GM12892 (cell line): ENCODE measurements around the gene SLC9A3.
"Not testable (repeated sequence)": the region's sequence is repeated elsewhere in the genome, so short reads cannot be mapped to it uniquely, and the experiment has no call there.

Source experiments
- DNase-seq: peaks from one replicate; pipeline ENCODE4 v3.0.0; 2011; ENCODE audit not compliant: insufficient read length
- FAIRE-seq: peaks from 2 replicates; lab custom pipeline; 2011; peaks lifted over from hg19 to GRCh38; lab: Jason Lieb, UNC
- POLR2A ChIP-seq: IDR thresholded peaks from 2 replicates; pipeline ENCODE4 v1.6.1; 2011; ENCODE audit warnings: low read depth, low read length, control low read depth
- POLR2AphosphoS5 ChIP-seq: IDR thresholded peaks from 2 replicates; pipeline ENCODE4 v1.6.1; 2011; ENCODE audit warnings: low read depth, low read length, control low read depth
- TAF1 ChIP-seq: IDR thresholded peaks from 2 replicates; pipeline ENCODE4 v1.6.1; 2011; ENCODE audit warnings: low read depth, mild to moderate bottlenecking, control low read depth, low read length, borderline replicate concordance

Gene SLC9A3

DNA sequence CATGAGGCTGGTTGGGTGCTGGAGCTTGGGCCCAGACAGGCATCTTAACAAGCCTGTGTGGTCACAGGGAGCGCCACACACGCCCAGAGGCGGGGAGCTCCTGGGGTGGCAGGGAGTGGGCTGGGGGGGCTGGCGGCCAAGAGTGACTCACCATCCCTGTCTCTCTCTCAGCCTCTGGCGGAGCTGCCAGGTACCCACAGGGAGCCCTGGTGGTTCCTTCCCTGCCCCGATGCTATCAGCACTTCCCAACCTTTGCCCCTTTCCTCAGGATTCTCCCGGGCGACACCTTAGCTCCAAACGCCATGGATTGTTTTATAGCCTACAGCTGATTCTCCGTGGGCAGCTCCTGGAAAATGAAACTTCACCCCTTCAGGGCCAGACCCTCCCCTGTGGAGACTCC is 5.5 kb downstream of the SLC9A3 start:
- no peak for TF ChIP-seq TAF1
- TF ChIP-seq POLR2AphosphoS5 = no peak
- no peak for TF ChIP-seq POLR2A
- FAIRE-seq (no peak), DNase-seq (no peak)

DNA sequence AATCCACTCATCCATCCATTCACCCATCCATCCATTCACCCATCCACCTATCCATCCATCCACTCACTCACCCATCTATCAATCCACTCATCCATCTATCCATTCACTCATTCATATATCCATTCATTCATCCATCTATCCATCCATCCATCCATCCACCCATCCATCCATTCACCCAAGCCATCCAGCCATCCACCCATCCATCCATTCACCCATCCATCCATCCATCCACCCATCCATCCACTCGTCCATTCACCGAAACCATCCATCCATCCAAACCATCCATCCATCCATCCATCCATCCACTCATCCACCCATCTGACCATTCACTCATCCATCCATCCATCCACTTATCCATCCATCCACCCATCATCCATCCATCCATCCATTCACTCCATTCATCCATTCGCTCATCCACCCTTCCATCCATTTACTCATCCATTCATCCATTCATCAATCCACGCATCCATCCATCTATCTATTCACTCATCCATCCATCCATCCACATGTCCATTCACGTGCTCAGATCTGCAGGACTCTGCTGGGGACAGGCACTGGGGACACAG is 6.6 kb downstream of the SLC9A3 start:
- no peak for FAIRE-seq
- TF ChIP-seq POLR2AphosphoS5 (no peak), TAF1 (no peak), POLR2A (no peak)

DNA sequence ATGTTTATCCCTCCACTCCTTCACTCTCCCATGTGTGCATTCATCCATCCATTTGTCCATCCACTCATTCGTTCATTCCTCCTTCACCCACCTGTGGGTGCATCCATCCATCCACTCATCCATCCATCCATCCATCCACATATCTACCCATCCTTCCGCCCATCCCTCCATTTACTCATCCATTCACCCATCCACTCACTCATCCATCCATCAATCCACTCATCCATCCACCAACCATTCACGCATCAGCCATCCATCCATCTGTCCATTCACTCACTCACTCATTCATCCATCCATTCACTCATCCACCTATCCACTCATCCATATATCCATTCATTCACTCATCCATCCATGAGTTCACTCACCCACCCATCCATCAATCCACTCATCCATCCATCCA is 7.3 kb downstream of the SLC9A3 start:
- FAIRE-seq = no peak
- TF ChIP-seq TAF1 = no peak
- TF ChIP-seq POLR2AphosphoS5 = no peak
- TF ChIP-seq POLR2A = no peak
- DNase-seq = no peak

More for the DNA sequence above, 6.6 kb downstream of the SLC9A3 start:
- DNase-seq = no peak

DNA sequence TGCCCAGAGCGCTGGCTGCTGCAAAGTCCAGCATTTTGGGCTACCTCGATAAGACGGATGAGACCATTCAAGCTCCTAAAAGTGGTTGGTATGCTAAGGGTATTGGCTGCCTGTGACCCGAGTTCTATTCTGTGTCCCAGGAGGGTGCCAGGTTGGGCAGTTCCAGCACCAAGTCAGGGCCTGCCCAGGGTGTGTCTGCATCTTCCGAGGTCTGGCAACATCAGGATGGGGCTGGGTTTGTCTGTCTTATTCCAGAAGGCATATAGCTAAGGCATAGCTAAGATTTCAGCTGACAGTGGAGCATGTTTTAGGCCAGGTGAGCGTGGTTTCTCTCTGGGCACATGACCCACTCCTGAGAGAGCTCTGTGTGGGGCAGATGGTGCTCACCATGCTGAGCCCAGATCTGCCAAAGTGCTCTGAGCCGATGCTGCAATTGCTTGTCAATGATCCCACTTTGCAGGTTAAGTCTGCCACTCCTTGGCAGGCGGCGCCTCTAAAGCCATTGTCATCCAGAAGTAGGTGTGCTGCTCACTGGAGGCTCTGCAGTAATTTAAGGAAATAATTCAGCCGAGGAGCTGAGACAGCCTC is 7.8 kb downstream of the SLC9A3 start:
- TF ChIP-seq POLR2AphosphoS5 = no peak
- FAIRE-seq (no peak), DNase-seq (no peak)

DNA sequence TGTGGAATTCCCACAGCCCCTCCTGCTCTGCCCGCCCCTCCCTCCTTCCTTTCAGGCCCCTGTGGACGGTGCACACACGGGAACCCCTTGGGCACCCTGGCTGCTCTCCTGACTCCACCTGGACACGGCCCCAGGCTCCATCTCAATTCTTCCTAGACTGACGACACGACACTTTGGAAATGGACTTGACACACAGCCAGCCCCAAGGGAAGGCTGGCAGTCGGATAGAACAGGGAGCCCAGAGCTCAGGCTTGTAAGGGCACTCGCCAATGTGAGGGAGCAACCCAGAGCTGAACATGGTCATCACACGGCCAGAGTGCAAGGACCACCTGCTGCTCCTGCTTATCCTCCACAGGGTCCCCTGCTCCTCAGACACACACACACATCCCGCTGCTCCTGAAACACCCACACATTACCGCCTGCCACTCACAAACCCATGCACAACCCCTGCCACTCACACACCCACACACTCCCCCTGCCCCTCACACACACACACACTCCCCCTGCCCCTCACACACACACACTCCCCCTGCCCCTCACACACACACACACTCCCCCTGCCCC is 8.9 kb downstream of the SLC9A3 start:
- DNase-seq = no peak
- no peak for TF ChIP-seq POLR2AphosphoS5
- no peak for TF ChIP-seq TAF1
- TF ChIP-seq POLR2A = no peak
- no peak for FAIRE-seq

DNA sequence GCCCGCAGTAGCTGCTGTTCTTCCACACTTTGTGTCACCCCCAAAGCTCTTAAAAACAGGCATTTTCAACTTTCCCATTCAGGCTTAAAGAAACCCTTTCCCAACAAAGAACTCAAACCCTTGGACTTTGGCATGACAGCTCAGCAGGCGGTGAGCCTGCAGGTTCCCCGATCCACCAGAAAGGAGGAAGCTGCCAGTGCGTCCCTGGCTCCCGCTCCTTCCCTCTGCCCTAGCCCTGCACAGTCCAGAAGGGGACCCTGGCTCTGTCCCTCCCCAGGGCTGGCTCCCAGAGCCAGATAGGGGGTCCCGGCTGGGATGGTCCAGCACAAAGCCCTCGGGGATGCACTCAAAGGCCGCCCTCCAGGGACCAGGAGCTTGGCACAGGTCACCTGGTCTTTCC is 9.6 kb downstream of the SLC9A3 start:
- DNase-seq (no peak), FAIRE-seq (no peak)
- TF ChIP-seq POLR2A (no peak), POLR2AphosphoS5 (no peak), TAF1 (no peak)

DNA sequence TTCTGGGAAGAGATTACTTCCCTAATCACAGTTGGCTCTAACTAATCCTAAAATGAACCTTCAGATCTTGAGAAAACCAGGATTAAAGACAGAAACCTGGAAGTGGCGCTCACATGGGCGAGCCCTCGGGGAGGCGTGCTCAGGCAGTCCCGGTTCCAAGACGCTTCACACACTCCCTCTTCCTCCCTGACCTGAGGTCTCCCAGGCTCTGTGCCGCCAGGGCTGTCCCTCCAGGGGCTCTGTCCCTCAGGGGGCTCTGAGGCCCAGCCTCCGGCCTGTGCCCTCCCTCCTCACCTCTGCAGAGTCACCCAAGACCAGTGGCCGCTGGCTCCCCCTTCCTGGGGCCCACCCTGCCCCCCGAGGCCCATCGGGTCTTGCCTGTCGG is 10.2 kb downstream of the SLC9A3 start:
- DNase-seq = no peak
- FAIRE-seq = no peak
- TF ChIP-seq POLR2A (no peak), POLR2AphosphoS5 (no peak), TAF1 (no peak)

DNA sequence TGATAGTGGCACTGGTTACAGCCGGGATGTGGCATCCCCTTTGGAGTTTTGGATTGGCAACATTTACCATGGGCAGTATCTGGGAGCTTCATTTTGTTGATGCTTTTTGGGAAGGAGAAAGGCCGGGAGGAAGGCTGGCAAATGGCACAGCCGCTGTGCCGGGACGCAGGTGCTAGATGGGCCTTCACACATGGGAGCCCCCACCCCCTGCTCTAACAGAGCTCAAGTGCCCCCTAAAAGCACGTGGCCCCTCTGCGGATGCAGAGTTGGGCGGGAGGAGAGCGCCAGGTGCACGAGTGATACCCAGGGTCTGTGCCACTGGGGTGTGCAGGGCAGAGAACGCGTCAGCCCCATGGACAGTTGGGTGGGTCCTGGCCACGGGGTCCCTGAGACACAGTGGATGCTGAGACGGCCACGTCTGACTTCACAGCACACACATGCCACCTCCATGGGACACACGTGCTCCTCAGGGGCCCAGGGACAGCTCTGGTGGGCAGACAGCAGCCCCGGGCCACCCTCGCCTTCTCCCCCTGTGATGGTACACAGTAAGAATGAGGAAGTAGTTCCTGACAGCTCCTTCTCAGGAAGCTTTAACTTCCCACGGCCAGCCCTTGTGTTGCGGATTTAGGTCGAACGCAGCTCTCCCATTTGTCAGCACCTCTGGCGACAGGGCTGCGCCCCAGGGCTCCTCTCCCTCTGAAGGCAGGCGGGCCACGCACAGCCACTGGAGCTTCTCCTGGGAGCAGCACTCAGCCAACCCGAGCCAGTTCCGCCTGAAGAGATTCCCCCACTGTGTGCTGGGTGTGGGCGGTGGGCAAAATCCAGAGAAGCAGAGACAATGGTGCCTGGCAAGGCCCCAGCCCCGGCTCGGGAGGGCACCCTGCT is 10.8 kb downstream of the SLC9A3 start:
- FAIRE-seq = no peak
- no peak for DNase-seq
- TF ChIP-seq POLR2A (no peak), TAF1 (no peak), POLR2AphosphoS5 (no peak)

DNA sequence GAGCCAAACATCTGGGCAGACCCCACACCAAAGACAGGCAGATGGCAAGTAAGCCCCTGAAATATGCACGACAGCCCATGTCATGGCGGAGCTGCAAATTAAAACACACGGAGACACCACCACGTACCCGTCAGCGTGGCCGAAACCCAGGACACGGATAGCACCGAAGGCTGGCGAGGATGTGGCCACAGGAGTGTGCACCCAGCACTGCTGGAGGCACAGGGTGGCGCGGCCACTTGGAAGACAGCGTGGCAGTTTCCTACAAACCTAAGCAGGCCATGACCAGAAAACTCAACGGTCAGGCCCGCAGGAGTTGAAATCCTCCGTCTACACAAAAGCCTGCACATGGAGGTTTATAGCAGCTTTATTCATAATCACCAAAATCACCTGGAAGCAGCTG is 12.8 kb downstream of the SLC9A3 start:
- DNase-seq (no peak), FAIRE-seq (no peak)
- TF ChIP-seq TAF1 (no peak), POLR2A (no peak), POLR2AphosphoS5 (no peak)

DNA sequence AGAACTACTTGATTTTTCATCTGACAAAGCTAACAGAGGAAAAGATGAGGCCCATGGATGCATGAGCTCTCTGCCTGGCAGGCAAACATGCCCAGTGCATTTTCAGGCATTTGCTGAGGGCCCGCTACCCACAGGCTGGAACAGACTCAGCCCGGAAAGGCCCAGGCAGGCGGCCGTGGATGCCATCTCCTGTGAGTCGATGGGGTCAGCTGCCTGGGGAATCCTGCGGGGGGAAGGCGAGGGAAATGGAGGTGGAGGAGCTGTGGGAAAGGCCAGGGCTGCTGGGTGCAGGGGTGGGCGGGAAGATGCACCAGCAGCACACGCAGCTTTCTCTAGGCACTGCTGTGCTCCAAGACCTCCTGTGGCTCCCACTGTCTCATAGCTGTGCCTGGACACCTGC is 13.7 kb downstream of the SLC9A3 start:
- FAIRE-seq = no peak

DNA sequence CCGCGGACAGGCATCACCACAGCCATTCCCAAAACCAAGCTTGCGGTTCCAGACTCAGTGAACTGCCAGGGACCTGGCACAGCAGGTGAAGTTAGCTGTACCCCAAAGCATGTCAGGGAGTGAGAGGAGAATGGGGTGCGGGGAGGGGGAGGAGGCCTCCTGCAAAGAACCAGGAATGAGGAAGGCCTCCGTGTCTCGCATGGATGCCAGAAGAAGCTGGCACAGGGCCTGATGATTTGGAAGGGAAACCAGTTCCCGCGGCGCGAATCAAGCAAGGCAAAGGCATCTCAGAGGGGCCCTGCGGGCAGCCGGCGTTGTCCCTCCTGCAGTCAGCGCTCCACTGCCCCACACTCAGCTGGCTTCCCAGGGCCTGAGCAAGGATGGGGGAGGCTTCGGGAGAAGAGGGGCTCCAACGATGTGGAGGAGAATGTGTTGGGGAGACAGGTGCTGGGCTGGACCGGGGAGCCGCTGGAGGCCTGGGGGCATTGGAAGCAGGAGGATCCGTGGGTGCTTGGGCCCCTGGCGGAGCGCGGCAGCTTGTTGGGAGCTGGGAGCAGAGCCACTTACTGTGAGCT is 14.6 kb downstream of the SLC9A3 start:
- no peak for DNase-seq
- FAIRE-seq = no peak
- TF ChIP-seq POLR2A = no peak
- no peak for TF ChIP-seq TAF1
- no peak for TF ChIP-seq POLR2AphosphoS5

More for the DNA sequence above, 13.7 kb downstream of the SLC9A3 start:
- no peak for TF ChIP-seq POLR2A
- no peak for TF ChIP-seq POLR2AphosphoS5
- DNase-seq = no peak

DNA sequence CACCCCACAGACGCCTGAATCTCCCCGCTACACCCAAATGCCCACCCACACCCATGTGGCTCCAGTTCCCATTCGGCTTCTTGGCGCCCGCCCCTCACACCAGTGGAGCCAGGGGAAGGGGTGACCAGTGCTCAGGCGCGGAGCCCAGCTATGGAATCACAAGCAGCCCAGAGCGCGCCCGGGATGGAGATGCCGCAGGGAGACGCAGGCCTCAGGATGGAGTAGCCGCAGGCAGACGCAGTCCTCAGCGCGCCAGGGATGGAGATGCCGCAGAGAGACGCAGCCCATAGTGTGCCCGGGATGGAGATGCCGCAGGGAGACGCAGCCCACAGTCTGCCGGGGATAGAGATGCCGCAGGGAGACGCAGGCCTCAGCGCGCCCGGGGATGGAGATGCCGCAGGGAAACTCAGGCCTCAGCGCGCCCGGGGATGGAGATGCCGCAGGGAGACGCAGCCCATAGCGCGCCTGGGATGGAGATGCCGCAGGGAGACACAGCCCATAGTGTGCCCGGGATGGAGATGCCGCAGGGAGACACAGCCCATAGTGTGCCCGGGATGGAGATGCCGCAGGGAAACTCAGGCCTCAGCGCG is 16.2 kb downstream of the SLC9A3 start:
- not testable (repeated sequence) for DNase-seq, FAIRE-seq
